ENCODE data around the gene RPL22.
A peak's percentile ranks its signal among the peaks of the same experiment; 100 is the strongest.

RPL22 gene

DNA sequence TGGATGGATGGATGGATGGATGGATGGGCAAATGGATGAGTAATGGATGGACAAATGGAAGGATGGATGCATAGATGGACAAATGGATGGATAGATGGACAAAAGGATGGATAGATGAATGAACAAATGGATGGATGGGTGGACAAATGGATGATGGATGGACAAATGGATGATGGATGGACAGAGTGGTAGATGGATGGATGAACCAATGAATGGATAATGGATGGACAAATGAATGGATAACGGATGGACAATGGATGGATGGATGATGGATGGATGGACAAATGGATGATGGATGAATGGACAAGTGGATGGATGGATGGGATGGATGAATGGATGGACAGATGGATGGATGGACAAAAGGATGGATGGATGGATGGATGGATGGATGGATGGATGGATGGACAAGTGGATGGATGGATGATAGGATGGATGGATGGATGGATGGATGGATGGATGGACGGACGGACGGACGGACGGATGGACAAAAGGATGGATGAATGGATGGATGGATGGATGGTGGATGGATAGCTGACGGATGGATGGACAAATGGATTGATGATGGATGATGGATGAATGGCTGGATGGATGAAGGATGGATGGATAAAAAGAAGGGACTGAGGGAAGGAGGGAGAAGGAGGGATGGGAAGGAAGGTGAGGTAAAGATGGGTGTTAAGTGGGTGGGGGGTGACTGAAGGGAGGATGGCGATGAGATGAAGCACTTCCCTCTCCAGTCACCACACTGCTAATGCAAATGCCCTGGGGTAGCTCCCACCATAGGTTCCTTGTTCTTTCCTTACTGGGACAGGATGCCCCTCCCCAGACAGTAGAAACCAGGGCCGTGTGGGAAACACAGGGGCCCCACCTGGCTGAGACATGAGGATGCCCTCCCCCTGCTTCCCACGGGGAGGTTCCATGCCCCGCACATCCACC, 49.1 kb downstream of the RPL22 start:
- DNase-seq: no peak

DNA sequence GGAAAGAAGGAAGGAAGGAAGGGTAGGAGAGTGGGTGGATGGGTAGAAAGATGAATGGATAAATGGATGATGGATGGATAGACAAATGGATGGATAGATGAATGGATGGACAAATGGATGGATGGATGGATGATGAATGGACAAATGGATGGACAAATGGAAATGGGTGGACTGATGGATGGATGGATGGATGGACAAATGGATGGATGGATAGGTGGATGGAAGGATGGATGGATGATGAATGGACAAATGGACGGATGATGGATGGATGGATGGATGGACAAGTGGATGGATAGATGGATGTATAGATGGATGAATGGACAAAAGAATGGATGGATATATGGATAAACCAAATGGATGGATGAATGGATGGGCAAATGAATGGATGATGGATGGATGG, 49.8 kb downstream of the RPL22 start:
- DNase-seq: no peak

DNA sequence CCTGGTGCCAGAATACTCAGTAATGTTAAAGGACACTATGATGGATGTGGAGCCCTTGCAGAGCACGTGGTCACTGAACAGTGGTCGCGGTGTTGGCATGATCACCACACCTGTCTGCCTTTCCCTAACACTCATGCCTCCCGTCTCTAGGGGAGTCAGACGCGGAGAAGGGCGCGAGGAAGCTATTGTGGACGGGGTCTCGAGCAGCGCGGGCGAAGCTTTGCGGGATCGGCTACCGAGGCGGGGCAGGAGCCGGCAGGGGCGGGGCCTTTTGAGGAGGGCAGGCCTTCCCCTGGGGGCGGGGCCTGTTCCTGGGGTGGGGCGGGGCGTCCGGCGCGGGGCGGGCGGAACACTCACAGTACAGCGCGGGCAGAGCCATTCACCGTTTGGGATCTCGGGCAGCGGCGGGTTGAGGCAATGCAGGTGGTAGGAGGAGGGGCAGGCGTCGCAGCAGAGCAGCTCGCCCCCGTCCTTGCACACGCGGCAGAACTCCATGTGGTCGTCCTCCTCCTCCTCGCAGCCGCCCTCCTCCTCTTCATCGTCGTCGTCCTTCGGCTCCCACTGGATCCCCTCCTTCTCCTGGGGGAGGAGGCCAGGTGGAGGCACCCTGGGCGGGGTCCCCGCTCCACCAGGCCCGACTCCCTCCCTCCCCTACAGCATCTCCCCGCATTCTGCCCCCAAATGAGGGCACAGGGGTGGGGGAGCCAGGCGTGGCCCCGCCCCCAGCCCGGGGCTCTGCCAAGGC, 50.7 kb downstream of the RPL22 start:
- peak; percentile 60 for DNase-seq

DNA sequence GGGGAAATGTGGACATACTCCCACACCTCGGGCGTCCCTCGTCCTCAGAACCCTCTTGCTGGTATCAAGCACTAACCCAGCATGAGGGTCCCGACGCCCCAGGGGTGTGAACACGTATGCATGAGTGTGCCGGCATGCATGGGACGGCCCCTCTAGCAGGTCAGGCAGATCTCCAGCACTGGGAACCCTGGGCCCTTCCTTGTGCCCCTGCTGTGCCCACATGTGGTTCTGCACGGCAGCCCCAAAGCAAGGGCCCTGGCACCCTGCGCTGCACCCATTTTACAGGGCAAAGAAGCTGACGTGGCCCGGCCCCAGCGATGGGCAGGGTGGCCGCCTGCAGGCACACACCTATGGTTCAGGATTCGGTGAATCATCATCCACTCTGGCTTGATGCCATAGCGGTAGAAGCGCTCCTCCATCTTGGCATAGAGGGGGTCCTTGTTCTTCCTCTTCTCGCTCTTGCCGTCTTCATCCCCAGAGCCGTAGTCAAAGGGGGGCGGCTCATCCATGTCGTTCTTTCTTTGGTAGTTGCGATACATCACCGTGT, 53.5 kb downstream of the RPL22 start:
- DNase-seq: no peak

DNA sequence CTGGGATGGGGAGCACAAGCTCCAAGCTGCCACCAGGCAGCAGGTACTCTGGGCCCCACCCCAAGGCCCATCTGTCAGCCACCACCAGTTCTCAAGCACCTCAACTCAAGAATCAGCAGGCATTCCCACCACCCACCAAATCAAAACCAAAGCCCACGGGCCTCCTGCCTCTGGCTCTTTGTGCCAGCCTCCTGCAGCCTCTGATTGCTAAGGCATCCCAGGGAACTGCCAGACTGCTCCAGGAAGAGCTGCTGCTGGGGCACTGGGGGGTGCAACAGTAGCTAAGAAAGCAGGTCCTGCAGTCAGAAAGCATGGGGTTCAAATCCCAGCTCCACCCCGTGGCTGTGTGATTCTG, 54.0 kb downstream of the RPL22 start:
- DNase-seq: no peak

DNA sequence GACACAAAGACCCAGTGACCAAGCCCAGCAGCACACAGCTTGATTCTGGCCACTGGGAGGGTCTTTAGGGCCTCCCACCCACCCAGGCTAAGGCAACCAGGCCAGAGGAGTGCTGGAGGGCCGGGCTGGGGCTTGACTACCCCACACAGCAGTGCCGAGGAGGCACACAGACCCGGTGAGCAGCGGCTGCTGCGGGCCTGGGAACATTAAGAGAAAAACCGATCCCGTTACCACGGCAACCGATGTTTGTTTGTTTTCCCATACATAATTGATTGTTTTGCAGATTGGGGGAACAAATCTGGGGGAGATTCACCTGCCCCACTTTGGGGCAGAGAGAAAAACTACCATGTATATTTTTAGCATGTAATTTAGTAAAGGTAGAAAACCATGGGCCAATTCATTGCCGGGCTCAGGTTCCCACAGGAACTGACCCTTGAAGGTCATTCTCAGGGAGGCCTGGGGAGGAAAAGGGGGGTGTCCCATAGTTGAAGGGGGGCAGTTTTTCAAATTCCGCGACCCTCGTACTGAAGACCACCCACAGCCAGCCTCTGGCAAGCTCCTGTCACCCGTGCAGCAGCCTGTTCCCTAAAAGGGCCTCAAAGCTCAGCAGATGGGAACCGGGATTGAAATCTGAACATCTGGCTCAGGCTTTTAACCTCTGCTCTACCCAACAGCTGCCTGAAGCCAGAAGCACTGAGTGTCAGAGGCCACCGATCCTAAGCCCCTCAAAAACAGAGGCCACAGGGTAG, 54.6 kb downstream of the RPL22 start:
- no peak for DNase-seq

DNA sequence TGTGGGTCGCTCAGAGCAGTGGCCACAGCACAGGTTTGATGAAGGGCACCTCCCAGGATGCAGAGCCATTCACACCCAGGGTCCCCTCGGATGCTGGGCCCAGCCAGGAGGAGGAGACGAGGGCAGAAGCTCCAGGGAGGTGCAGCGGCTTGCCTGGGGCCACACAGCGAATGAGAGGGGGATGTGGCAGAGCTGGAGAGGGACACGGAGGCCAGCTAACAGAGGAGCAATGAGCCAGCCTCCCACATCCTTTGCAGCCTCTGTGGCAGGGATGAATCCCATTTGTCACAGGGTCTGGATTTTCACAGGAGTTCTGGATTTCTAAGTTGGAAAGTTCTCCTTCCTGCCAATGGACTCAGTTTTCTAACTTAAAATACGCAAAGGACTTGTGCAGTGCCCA, 55.2 kb downstream of the RPL22 start:
- no peak for DNase-seq

DNA sequence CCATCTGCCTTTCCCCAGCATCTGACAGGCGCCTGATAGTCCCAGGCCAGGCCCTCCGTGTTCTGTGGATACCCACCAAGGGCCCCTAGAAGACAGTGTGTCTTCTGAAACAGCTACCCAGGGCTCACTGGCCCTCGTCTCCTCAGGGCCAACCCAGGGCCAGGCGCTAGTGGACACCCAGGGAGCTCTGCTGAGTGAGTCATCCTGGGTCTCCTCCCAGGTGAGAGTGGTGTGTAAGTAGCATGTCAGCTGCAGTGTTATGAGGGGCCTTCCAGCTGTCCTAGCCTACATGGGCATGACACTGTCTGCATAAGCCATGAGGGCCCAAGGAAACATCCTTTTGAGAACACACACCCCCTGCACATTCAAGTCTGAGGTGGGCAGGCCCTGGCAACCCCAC, 56.0 kb downstream of the RPL22 start:
- no peak for DNase-seq

DNA sequence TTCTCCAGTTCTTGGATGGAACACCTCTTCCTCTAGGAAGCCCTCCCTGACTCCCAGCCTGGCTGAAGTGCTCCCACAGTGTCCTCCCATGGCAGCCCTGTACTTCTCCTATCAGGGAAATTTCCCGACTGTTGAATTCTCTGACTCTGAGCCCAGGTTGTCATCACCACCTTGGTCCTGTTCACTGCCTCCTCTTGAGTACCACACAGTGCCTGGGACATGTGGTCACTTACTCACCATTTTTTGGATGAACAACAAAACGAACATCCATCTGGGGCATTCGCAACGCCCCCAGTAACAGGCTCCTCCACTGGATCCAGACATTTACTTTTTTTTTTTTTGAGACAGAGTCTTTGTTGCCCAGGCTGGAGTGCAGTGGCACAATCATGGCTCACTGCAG, 56.7 kb downstream of the RPL22 start:
- DNase-seq: no peak

DNA sequence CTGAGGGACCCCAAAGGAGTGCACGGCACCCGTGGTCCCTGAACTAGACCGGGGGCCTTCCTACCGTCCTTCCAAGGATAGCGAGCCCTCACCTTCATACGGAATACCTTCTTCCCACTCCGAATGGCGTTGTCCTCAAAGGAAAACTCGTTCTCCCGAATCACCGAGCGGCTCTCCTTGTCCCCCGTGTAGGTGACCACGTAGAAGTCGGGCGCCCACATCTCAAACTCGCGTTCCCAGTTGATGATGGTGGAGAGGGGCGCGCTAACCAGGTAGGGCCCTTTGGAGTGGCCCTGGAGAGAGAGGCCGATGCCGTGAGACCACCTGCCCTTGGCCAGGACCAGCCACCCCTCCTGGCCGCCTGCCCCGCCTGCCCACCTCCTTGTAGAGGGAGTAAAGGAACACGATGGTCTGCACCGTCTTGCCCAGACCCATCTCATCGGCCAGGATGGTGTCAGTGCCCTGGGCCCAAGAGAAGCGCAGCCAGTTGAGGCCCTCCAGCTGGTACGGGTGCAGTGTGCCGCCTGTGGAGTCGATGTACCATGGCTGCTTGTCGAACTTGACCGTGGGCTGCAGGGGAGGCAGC, 57.3 kb downstream of the RPL22 start:
- DNase-seq: no peak

DNA sequence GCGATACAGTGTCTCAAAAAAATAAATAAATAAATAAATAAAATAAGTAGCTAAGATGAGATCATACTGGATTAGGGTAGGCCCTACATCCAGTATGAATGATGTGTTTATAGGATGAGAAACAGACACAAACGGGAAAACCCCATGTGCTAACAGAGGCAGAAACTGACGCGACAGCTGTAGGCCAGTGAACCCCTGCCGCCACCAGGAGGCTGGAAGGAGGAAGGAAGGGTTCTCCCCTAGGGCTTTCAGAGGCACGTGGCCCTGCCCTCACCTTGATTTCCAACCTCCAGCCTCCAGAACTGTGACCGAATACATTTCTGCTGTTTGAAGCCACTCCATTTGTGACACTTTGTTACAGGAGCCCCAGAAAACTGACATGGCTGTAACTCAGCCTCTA, 57.8 kb downstream of the RPL22 start:
- DNase-seq: no peak

DNA sequence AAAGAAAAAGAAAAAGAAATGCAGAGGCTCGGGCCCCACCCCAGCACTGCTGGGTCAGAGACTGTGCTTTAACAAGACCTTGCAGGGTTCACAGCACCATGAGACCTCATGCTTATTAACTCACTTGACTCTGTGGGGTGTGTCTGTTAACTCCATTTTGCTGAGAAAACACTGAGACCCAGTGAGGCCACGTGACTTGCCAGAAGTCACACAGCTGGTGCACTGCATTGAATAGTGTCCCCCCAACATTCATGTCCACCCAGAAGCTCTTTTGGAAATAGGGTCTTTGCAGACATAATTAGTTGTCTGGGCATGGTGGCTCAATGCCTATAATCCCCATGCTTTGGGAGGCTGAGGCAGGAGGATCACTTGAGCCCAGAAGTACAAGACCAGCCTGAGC, 59.0 kb downstream of the RPL22 start:
- no peak for DNase-seq

DNA sequence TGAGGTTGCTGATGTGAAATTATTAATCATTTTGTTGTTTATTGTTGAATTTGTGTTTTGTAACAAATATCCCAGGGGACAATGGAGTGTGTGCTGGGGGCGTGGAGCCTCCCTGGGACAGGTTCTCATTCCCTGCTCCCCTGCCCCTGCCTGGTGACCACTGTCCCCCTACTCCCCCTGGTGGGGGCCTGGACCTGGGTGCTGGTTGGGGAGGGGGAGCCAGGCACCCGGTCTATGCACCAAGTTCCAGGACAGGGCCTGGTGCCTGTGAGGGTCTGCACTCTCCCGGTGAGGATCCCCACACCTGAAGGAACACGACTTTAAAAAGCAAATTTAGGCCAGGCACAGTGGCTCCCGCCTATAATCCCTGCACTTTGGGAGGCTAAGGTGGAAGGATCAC, 61.6 kb downstream of the RPL22 start:
- DNase-seq: no peak

DNA sequence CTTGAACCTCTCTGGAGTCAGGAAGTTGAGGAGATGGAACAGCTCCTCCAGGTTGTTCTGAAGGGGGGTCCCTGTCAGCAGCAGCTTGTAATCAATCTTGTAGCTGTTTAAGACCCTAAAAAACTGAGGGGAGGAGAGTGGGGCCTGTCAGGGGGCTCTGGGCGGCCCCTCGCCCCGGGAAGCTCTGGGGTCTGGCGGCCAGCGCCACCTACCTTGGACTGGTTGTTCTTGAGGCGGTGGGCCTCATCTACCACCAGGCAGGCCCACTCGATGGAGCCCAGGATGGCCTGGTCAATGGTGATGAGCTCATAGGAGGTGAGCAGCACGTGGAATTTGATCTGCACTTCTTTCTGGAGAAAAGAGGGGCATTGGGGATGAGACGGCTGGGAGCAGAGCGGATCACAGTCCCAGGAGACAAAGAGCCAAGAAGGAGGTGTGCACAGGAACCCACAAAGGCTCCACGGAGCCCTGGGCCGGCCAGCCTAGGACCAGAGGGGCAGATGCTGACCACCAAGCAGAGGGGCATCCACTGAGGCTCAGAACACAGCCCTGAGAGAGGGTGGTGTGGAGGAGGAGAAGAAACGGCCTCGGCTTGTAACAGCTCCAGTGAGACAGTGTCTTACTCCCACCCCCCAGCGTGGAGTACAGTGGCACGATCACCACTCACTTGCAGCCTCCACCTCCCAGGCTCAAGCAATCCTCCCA, 62.7 kb downstream of the RPL22 start:
- no peak for DNase-seq
